Measurements from ENCODE around the gene MCOLN1.

MCOLN1 gene

DNA sequence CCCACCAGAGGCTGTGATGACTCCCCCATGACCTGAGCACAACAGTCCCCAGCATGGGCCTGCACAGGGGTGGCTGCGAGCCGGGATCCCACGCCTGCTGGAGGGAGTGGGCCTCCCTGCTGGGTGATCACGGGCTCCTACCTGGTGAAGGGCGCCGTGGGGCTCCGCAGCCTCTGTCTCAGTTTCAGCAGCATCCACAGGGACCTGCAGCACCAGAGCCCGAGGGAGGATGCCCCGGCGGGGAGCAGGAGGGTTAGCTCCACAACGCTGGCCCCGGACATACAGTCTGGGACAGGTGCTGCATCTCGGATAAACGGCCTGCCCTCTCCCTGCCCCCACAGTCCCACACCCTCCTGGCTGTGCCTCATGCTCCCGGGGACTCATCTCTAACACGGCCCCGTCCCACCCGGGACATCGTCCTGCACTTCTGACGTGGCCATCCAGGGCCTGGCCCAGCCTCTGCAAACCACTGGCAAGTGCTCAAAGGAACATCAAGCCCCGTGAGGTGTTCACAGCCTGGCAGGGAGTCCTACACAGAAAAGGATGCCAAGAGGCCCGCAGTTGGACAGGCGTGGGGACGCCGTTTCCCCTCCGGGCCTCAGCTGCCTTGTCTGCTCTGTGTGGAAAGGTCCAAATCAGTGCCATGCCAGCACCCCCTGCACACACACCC, 44.1 kb upstream of the MCOLN1 start:
- Histone ChIP-seq H3K36me3 (replicated peaks) (no peaks in the 10 kb centered on the region), H3K27ac (no peak overlapping the region), H3K27me3 (replicated peaks) (no peaks in the 10 kb centered on the region), H3K4me3 (ENCODE audit: low read depth, low read length) (no peak overlapping the region)
- in situ Hi-C loops (cut with HindIII; ENCODE audit: low pct_ligation_motif_present, low sequenced_read_pairs): no loop called here
- no peak for DNase-seq
- TF ChIP-seq, protein P1, sequence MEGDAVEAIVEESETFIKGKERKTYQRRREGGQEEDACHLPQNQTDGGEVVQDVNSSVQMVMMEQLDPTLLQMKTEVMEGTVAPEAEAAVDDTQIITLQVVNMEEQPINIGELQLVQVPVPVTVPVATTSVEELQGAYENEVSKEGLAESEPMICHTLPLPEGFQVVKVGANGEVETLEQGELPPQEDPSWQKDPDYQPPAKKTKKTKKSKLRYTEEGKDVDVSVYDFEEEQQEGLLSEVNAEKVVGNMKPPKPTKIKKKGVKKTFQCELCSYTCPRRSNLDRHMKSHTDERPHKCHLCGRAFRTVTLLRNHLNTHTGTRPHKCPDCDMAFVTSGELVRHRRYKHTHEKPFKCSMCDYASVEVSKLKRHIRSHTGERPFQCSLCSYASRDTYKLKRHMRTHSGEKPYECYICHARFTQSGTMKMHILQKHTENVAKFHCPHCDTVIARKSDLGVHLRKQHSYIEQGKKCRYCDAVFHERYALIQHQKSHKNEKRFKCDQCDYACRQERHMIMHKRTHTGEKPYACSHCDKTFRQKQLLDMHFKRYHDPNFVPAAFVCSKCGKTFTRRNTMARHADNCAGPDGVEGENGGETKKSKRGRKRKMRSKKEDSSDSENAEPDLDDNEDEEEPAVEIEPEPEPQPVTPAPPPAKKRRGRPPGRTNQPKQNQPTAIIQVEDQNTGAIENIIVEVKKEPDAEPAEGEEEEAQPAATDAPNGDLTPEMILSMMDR (IDR thresholded peaks at IDR 0.05; ENCODE audit: low read depth, low read length, missing control alignments): no peak

DNA sequence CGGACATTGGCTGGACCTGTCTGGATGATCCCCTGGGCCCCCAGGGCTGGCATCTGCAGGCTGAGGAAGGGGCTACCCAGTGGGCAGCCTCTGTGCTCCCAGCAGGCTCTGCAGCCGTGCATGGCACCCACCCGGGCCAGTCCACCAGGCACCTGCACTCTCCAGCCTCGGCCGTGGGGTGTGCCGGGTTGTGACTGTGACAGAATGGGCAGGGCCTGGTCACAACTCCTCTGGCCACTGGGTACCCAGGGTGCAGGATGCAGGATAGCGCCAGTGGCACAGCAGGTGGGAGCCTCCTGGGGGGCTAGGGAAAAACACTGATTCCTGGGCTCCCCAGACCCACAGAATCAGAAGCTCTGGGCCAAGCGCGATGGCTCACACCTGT, 43.6 kb upstream of the MCOLN1 start:
- Histone ChIP-seq H3K27ac (no peak overlapping the region), H3K4me3 (ENCODE audit: low read depth, low read length) (no peak overlapping the region), H3K36me3 (replicated peaks) (no peaks in the 10 kb centered on the region), H3K27me3 (replicated peaks) (no peaks in the 10 kb centered on the region)
- in situ Hi-C loops (cut with HindIII; ENCODE audit: low pct_ligation_motif_present, low sequenced_read_pairs): no loop called here
- TF ChIP-seq, protein P1 (IDR thresholded peaks at IDR 0.05; ENCODE audit: low read depth, low read length, missing control alignments): no peak
- DNase-seq: no peak

DNA sequence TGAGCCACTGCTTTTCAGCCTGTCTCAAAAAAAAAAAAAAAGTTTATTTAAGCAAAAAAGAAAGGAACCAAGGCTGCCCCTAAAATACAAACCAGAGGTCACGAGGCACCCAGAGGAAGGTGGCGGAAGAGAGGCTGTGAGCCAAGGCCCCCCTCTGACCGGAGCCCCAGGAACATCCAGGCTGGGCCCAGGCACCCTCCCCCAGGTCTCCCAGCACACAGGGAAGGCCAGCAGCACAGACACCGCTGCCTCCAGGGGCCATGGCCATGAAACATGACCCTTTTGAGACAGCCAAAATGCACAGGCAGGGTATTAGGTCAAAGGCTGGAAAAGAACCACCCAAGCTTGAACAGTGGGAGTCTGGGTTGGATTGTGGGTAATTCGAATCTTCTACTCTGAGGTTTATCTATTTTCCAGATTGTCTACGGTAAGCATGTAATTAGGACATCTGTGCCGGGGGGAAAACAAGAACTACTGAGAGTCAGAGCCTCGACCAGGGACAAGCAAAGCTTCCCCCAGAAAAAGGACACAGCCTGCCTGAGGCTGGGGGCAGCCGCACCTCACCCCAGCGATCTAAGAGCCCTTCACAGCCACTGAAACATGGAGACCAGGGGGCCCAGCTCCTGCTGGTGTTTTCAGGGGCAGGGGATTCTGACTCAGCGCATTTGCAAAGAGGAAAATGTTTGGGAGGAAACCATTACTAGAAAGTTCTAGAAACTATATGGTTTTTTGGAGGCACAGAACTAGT, 42.0 kb upstream of the MCOLN1 start:
- DNase-seq: no peak
- Histone ChIP-seq H3K36me3 (replicated peaks) (no peaks in the 10 kb centered on the region), H3K27me3 (replicated peaks) (no peaks in the 10 kb centered on the region), H3K27ac (no peak overlapping the region), H3K4me3 (ENCODE audit: low read depth, low read length) (no peak overlapping the region)
- TF ChIP-seq, protein P1 (IDR thresholded peaks at IDR 0.05; ENCODE audit: low read depth, low read length, missing control alignments): no peak
- in situ Hi-C loops (cut with HindIII; ENCODE audit: low pct_ligation_motif_present, low sequenced_read_pairs): no loop called here

DNA sequence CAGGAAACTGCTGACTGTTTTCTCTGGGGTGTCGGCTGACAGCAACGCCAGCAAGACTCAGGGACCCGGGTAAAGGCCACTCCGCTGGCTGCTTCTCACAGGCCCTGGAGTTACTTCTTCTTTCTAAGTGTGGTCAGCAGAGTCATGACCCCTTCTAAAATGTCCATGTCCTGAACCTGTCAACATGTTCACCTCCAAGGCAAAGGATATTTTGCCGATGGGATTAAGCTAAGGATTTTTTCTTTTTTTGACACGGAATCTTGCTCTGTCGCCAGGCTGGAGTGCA, 41.5 kb upstream of the MCOLN1 start:
- in situ Hi-C loops (cut with HindIII; ENCODE audit: low pct_ligation_motif_present, low sequenced_read_pairs): no loop called here
- DNase-seq: no peak
- H3K36me3 ChIP-seq (replicated peaks): no peaks in the 10 kb centered on the region
- TF ChIP-seq, protein P1 (IDR thresholded peaks at IDR 0.05; ENCODE audit: low read depth, low read length, missing control alignments): no peak
- no peak overlapping the region for H3K4me3 ChIP-seq (ENCODE audit: low read depth, low read length)
- H3K27ac ChIP-seq: no peak overlapping the region
- no peaks in the 10 kb centered on the region for H3K27me3 ChIP-seq (replicated peaks)

DNA sequence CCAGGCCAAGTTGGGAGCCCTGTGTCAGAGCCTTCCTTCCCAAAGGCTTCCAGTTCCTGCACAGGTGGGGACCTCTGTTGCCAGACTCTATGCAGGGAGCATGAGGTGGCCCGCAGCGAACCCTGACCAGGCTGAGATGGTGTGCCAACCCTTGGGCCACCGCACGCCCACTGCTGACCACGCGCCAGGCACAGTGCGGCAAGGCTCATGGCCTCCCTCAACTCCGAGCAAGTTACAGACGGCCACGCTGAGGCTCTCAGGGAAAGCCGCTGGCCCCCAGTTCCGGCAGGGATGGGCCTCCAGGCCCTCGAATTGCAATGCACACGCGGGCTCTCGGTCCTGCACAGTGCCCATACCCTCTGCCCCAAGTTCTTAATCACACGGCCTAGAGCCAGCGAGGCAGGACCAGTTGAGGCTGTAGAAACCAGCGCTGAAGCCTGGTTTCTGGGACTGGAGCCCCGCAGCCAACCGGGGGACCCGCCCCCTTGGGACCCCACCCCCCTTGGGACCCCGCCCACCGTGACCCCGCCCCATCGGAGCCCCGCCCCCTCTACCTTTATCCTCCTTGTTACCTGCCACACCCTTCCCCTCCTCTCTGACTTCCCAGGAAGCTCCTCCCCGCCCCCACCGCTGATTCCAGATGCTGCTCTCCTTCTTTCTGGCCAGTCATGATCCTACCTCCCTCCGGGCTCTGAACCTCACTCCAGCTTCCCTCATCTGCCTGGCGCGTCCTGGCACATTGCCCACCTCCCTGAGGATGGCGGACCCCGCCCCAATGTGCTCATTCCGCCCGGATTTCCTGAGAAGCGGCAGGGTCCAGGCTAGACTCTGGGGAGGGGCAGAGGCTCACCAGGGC, 39.6 kb upstream of the MCOLN1 start:
- TF ChIP-seq, protein P1 (IDR thresholded peaks at IDR 0.05; ENCODE audit: low read depth, low read length, missing control alignments): no peak
- no peak for DNase-seq
- in situ Hi-C loops (cut with HindIII; ENCODE audit: low pct_ligation_motif_present, low sequenced_read_pairs): no loop called here
- Histone ChIP-seq H3K27ac (no peak overlapping the region), H3K27me3 (replicated peaks) (no peaks in the 10 kb centered on the region), H3K36me3 (replicated peaks) (no peaks in the 10 kb centered on the region), H3K4me3 (ENCODE audit: low read depth, low read length) (no peak overlapping the region)

All from brain microvascular endothelial cell (primary cell).